ENCODE data around the gene MUC4. TPM values are rescaled to one million over a fixed set of nuclear protein-coding genes. Genes with fewer than 3 reads are reported as not detected.
"Not testable (repeated sequence)": the region's sequence is repeated elsewhere in the genome, so short reads cannot be mapped to it uniquely, and the experiment has no call there.

Gene MUC4
- total RNA-seq, 1 donor from 2014 or later: not detected

DNA sequence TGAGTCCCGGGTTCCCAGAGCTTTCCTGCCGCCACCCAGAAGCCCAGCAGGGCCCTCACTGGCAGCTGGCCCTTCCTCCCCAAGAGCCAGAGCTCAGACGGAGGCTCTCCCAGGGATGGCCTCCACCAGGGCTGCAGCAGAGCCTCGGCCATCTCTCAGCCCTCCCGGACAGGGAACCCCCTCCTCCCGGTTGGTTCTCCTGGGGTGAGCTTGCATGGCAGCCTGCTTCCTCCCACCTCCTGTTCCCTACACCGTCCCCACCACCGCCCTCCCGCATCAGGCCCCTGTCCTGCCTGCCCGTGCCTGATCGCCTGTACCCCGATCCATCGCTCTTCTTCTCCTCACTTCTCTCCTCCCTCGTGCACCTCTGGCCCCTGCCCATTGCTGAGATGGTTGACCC is 24.1 kb upstream of the MUC4 start:
- no peak for DNase-seq (ENCODE audit: low read depth in 2 of 2)

DNA sequence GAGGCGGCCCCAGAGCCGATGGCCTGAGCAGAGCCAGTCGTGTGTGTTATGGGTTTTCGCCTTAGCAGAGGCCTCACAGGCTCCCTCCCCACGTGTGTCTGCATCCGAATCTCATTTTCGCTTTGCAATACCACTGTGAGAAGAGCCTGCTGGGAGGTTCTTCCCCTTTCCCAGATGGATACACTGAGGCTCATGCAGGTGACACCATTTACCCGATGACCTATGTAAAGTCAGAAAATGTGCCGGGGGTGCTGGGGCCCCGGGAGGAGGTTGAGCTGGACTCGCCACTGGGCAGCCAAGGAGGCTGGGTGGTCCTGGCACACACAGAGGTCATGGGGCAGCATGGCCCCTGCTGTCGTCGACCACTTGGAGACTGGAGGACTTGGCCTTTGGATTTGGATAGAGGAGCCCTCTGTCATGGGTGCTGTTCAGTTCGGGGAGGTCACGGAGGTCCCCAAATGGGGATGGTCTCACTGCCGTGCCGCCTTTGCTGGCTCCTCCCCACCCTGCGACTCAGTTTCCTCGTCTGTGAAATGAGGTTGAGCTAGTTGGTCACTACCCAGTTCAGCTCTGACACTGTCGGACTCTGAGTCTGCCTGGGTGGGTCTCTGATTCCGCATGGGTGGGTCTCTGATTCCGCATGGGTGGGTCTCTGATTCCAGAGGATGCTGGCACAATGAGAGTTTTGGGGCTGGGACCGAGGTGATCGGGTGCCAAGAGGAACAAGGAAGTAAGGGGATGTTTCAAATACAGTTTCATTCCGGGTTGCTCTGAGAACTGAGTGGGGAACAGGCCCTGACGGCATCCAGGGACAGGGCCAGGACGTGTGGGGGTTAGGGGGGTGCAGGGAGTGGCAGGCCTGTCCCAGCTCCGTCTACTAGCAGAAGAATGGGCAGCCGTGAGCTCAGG is 23.2 kb upstream of the MUC4 start:
- no peak for DNase-seq (ENCODE audit: low read depth in 2 of 2)

DNA sequence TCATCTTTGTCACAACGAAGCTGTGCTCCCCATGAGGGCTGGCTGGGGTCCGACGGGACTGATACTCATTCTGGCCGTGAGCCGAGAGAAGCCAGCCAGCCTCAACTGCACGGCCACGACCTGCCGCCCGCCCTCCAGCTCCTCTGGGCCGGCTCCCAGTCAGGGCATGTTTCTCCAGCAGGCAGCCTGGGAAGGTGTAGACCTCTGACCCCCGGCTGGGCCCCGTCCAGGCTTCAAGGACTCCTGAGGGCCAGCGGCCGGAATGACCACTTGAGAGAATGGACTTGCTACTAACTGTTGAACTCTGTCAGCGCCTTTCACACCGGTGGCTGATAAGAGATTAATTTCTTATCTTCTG is 18.1 kb upstream of the MUC4 start:
- DNase-seq (ENCODE audit: low read depth in 2 of 2): no peak

DNA sequence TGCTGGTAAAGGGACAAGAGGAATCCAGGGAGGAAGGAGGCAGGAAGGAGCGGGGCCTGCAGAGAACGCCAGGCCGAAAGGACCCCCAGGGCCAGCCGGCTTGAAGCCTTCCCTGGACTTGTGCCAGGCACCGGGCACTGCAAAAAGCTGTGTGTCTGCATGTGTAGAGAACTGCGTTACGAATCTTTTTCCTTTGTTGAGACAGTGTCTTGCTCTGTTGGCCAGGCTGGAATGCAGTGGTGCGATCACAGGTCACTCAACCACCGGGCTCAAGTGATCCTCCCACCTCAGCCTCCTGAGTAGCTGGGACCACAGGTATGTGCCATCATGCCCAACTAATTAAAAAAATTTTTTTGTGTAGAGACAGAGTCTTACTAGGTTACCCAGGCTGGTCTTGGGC is 17.0 kb upstream of the MUC4 start:
- DNase-seq (ENCODE audit: low read depth in 2 of 2): no peak

DNA sequence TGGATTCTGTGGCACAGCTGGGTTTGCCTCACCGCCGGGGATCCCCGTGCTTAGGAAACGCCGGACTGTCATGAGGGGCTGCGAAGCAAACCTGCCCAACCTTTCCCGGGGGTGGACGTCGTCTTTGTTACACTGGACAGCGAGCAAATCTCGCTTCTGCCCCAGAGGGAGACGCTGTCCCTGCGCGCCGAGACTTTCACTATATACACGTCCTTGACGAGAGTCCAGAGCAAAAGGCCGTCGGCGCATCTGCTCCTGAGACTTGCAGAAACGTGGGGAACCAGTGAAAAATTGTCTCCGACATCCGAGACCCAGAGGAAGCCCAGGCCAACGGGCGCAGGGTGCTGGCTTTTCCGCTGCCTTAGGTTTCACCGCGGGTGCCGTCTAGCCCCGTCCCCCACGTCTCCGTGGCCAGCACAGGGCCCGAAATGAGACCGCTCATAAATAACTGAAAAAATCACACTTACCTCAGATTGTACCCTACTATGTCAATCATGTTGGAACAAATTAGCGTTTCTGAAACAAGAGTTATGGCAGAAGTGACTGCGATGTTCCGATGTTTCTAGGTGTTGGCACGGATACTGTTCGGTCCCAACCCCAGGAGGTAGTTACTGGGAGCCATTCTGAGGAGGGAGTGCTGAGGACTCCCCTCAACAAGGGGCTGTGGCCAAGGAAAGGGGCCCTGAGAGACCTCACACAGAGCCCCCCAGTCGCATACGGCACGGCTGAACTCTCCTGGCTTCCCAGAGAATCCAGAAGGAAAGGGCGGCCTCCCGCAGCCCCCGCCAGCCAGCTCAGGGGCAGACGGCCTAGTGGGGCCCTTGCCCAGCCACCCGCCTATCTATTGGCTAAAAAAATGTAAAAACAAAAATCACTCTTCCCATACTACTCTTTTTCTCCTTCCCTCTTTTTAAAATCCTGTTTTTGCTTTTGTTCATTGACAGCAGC is 14.4 kb upstream of the MUC4 start:
- DNase-seq (ENCODE audit: low read depth in 2 of 2): no peak

DNA sequence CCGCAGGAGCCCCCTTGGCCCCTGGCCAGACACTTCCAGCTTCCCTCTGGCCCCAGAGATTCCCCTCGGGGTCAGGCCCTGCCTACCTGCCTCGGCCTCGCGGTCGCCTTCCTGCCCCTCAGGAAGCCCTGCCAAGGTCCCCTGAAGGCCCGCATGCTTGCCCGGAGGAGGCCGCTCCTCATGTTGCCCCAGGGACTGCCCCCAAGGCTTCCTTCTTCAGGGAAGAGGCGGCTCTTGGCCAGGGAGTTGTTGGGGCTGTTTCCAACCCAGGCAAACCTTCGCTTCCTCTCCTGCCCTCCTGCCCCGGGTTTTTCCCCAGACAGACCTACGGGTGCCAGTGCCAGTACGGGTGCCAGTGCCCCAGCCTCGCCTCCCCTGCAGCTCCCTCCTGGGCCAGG is 13.5 kb upstream of the MUC4 start:
- DNase-seq (ENCODE audit: low read depth in 2 of 2): no peak

DNA sequence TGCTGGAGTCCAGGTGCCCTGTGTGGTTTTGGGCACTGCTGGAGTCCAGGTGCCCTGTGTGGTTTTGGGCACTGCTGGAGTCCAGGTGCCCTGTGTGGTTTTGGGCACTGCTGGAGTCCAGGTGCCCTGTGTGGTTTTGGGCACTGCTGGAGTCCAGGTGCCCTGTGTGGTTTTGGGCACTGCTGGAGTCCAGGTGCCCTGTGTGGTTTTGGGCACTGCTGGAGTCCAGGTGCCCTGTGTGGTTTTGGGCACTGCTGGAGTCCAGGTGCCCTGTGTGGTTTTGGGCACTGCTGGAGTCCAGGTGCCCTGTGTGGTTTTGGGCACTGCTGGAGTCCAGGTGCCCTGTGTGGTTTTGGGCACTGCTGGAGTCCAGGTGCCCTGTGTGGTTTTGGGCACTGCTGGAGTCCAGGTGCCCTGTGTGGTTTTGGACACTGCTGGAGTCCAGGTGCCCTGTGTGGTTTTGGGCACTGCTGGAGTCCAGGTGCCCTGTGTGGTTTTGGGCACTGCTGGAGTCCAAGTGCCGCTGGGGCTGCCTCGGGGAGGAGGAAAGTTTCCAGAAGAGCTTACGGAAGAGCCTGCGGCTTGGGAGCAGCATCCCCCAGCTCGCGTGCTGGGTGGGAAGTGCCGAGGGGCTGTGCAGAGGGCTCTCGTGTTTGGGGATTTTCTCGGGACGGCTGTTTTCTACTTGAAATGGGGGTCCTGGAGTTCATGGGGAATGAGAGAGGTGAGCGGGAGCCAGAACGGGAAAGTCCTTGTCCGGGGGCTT is 12.9 kb upstream of the MUC4 start:
- DNase-seq (ENCODE audit: low read depth in 2 of 2): not testable (repeated sequence)

DNA sequence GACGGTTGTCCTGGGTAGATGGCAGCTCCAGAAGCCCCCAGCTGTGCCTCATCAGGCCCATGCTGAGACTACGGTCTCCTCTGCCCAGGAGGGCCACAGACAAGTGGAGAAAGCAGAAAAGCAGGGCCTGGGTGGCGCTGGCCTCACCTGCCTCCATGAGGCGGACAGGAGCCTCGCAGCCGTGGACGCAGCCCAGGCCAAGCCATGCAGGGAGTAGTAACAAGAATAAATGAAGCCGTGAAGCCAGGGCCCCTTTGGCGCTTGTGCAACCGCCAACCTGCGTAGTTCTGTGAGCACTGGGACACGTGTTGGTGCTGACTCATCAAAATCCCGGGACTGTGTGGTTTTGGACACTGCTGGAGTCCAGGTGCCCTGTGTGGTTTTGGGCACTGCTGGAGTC is 12.3 kb upstream of the MUC4 start:
- DNase-seq (ENCODE audit: low read depth in 2 of 2): no peak

DNA sequence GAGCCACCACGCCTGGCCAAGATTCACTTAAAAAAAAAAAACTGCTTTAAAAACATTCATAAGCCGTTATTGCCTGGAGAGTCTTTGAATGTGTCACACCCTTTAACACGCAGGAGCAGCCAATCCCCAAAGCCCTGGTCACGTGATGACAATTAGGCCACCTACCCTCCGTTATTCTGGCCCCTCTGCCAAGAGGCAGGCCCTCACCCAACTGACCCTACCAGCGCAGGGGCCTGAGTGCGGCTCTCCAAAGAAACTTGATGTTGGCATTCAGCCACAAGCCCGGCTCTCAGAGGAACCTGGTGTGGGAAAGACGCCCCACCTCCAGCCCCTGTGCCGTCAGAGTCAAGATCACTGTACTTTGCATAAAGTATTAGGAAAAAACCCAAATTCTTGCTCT is 11.6 kb upstream of the MUC4 start:
- DNase-seq (ENCODE audit: low read depth in 2 of 2): no peak

DNA sequence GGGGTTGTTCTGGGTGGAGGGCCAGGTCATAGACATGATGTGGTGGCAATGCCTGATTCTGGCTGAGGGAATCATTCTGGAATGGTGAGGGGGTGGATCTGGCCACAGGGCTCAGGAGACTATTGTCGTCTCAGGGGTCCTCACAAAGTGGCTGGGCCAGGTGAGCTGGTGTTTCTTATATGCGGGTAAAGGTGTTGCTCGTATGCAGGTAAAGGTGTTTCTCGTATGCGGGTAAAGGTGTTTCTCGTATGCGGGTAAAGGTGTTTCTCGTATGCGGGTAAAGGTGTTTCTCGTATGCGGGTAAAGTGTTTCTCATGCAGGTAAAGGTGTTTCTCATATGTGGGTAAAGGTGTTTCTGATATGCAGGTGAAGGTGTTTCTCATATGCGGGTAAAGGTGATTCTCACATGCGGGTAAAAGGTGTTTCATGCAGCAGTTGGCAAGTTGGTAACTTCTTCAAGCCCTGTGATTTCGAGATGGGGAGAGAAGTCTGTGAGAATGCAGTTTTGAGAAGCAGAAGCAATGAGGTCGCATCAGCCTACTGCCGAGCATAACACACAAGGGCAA is 10.5 kb upstream of the MUC4 start:
- DNase-seq (ENCODE audit: low read depth in 2 of 2): no peak

DNA sequence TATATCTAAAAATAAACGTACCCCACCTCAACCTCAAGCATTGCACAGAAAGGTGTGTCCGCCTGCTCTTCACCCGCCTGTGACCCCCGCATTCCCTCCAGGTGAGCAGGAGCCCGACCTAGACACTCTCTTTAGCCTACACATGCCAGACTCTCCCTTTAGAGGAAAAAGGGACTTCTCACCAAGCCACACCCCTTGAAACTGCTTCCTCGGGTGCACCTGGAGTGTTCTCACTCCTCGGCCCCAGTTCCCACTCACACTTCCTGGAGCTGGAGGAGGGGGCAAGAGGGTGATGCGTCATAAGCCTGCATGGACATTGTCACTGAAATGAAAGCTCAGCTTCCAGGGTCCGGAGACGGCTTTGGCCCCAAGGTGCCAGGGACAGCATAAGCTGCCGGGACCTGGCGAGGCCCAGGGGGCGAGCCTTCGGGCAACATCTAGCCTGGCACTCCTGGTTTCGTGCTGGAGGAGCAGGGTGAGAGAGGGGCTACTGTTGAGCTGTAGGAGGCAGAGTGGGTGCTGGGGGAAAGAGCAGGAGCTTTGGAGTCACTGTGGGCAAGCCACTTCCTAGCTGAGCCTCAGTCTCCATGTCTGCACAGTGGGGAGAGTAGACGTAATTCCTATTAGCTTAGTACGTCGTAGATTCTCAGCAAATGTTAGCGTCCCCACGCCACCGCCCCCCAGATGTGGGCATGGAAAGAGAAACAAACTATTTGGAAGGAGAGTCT is 9.8 kb upstream of the MUC4 start:
- no peak for DNase-seq (ENCODE audit: low read depth in 2 of 2)

DNA sequence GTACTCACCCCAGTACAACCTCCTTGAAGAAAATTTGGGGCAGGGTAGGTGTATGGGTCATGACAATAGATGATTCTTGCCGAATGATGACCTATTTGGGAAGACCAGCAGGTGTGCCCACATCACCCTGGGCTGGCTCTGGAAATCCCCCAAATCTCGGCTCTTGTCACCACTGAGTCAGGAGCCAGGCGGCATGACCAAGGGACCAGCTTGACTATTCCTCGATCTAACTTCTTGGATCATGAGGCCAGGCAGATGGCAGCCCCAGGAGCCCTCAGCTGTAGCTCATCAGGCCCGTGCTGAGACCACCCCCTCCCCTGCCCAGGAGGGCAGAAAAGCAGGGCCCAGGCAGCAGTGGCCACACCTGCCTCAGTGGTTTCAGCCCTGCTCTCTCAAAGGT is 9.2 kb upstream of the MUC4 start:
- DNase-seq (ENCODE audit: low read depth in 2 of 2): no peak

DNA sequence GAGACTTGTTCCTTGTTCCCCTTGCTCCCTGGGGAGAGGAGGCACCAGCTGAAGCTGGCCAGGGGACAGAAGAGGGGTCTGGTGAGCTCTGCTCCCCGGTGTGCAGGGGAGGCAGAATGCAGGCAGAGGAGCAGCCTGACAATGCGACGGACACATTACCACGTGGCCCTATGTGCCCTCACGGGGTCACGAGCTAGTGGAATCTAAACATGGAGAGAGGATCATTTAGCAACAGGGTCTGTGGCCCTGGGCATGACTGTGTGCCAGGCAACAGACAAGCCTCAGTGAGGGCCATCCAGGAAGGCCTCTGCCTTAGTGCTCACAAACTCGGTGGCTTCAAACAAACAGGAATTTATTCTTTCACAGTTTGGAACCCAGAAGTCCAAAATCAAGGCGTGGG is 8.5 kb upstream of the MUC4 start:
- no peak for DNase-seq (ENCODE audit: low read depth in 2 of 2)

DNA sequence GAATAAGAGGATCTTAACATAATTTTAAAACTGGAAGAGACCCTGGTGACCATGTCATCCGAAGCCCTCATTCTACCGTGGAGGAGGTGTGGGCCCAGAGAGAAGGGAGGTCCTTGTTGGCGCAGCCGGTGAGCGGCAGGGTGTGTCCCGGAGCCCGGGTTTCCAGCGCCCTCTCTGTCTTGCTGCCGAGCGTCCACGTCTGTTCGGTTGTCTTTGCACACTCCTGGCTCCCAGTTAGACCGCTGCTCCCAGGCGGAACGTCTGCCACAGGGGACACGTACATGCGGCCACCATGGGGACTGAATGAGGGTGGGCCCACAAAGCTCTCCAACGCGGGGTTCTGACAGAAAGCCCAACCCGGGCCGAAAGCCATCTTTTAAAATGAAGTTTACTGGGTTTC is 6.6 kb upstream of the MUC4 start:
- DNase-seq (ENCODE audit: low read depth in 2 of 2): no peak

DNA sequence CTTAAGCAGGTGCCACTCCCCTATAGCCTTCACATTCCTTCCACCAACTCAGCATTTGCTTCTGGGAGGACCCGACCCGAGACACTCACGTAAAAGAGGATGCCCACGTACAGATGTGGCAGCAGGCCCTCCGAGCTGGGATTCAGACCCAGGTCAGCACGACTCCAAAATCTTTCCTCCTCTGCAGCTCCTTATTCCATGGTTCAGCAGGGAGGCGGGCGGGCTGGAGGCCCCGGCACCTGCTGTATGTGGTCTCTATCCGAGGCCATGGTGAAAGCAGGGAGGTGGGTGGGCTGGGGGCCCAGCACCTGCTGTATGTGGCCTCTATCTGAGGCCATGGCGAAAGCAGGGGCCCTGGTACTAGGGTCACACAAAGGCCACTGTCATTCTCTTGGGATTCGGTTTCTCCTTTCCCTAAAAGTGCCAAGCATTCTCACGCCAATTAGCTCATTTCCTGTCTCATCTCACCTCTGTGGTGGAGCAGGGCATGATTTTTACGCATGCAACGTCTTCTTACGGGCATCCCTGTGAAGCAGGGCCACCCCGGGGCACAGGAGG is 5.9 kb upstream of the MUC4 start:
- no peak for DNase-seq (ENCODE audit: low read depth in 2 of 2)

DNA sequence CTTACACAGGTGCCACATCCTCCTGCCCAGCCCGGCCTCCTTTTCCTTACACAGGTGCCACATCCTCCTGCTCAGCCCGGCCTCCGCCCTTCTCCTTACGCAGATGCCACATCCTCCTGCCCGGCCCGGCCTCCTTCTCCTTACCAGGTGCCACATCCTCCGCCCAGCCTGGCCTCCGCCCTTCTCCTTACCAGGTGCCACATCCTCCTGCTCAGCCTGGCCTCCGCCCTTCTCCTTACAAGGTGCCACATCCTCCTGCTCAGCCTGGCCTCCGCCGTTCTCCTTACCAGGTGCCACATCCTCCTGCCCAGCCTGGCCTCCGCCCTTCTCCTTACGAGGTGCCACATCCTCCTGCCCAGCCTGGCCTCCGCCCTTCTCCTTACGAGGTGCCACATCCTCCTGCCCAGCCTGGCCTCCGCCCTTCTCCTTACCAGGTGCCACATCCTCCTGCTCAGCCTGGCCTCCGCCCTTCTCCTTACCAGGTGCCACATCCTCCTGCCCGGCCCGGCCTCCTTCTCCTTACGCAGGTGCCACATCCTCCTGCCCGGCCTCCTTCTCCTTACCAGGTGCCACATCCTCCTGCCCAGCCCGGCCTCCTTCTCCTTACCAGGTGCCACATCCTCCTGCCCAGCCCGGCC is 4.7 kb upstream of the MUC4 start:
- not testable (repeated sequence) for DNase-seq (ENCODE audit: low read depth in 2 of 2)

DNA sequence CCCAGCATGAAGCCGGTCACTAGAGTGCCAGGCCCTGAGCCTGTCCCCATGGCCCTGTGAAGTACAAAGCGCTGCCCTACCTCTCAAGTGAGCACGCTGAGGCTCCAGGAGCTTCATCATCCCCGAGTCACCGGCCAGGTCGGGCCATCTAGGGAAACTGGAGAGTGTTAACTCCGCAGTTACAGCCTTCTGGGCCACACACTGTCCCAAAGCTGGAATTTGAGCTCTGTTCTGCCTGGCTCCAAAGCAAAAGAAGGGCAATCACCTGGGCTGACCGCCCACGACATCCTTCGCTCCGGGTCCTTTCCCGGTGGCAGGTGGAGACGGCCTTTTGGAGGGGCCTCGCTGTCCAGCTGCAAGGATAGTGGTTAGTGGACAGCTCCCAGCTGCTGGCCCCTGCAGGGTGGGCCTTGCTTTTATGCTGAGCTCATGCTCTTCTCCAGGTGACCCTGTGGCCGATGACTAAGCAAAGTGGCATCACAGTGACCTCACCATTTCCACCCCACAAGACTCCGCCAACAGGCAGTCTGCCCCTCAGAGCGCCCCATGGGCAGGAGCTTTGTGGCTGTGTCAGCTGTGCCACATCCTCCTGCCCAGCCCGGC is 3.5 kb upstream of the MUC4 start:
- no peak for DNase-seq (ENCODE audit: low read depth in 2 of 2)

DNA sequence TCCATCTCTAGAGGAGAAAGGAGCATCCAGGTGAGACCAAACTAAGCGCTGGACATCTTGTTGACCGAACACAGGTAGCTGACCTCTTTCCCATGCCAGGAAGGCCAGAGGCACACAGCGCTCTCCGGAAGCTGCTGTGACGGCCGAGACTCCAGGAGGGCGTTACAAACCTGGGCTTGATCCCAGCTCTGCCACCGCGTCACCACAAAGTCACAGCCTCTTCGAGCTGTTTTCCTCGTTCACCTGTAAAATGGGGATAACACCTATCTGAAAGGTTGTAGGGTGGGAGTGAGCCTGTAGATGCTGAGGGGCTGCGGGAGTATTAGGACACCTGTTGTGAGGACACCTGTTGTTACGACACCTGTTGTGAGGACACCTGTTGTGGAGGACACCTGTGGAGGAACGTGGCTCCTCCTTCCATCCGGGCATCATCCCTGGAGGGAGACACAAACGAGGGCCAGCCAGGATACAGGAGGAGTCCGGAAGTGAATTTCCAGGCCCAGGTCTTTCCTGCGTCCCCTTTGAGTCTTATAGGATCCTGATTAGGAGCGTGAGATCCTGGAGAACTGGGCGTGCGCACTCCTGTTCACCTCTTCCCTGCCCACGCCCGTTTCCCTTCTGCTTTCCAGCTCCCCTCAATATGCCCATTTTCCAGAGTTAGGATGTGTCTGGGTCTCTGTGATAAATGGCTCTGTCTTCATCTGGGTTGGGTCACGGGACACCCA is 2.3 kb upstream of the MUC4 start:
- DNase-seq (ENCODE audit: low read depth in 2 of 2): no peak

DNA sequence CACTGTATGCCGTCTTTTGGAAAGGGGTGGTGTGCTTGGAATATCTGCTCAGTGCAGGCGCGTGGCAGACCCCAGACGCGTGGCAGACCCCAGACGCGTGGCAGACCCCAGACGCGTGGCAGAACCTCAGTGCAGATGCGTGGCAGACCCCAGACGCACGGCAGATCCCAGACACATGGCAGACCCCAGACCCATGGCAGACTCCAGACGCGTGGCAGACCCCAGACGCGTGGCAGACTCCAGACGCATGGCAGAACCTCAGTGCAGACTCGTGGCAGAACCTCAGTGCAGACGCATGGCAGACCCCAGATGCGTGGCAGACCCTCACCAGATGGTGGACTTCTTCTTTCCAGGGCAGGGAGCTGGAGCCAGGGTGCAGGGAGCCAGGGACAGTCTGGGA is 637 bp upstream of the MUC4 start:
- DNase-seq (ENCODE audit: low read depth in 2 of 2): no peak
